Limb (tissue), 2 donors: Measurements from ENCODE around the gene GJC2.

Source experiments
- DNase-seq, 2 donors: peaks; one replicate each; pipeline ENCODE4 v3.0.0-alpha.2; 2016; ENCODE audit errors: extremely low spot score in 2 of 2

GJC2 gene

GRCh38 chr1:228112617-228113016 lies 37.1 kb upstream of the GJC2 start:
- no peak for DNase-seq

GRCh38 chr1:228114827-228115226 lies 34.9 kb upstream of the GJC2 start:
- DNase-seq, result no peak

- no peak for DNase-seq
Observed at GRCh38 chr1:228117335-228117734, 32.4 kb upstream of the GJC2 start.

GRCh38 chr1:228118040-228118439 lies 31.7 kb upstream of the GJC2 start:
- DNase-seq, result no peak

GRCh38 chr1:228120351-228120750 lies 29.4 kb upstream of the GJC2 start:
- DNase-seq, result no peak

GRCh38 chr1:228120857-228121489 lies 28.8 kb upstream of the GJC2 start:
- no peak for DNase-seq

- DNase-seq, result no peak
Observed at GRCh38 chr1:228122921-228123441, 26.7 kb upstream of the GJC2 start.

- no peak for DNase-seq
Observed at GRCh38 chr1:228123505-228123904, 26.2 kb upstream of the GJC2 start.

- no peak for DNase-seq
Observed at GRCh38 chr1:228125185-228125584, 24.5 kb upstream of the GJC2 start.

GRCh38 chr1:228131766-228132165 lies 18.0 kb upstream of the GJC2 start:
- DNase-seq, result no peak

- DNase-seq, result no peak
Observed at GRCh38 chr1:228134591-228134990, 15.1 kb upstream of the GJC2 start.

GRCh38 chr1:228136901-228137300 lies 12.8 kb upstream of the GJC2 start:
- DNase-seq, result no peak

GRCh38 chr1:228139406-228139930 lies 10.3 kb upstream of the GJC2 start:
- DNase-seq, result no peak

GRCh38 chr1:228139931-228140723 lies 9.6 kb upstream of the GJC2 start, which contains the start of gene GUK1:
Gene GUK1, plus strand, starts transcription at chr1:228140279. Its CDS starts 24 bp downstream, at chr1:228140303.
- DNase-seq, result peak; percentile 96 to 99

GRCh38 chr1:228140724-228141225 lies 9.0 kb upstream of the GJC2 start:
- DNase-seq, result no peak

GRCh38 chr1:228141226-228142044 lies 8.3 kb upstream of the GJC2 start:
- peak in 1 of 2 donors; percentile 40 for DNase-seq

GRCh38 chr1:228142155-228142691 lies 7.5 kb upstream of the GJC2 start:
- peak in 1 of 2 donors; percentile 34 for DNase-seq

- no peak for DNase-seq
Observed at GRCh38 chr1:228142701-228143136, 7.0 kb upstream of the GJC2 start.

- DNase-seq, result no peak
Observed at GRCh38 chr1:228143480-228144192, 6.1 kb upstream of the GJC2 start.
